Measurements from ENCODE around the gene TMSB10. TPM values are rescaled to one million over a fixed set of nuclear protein-coding genes. Genes with fewer than 3 reads are reported as not detected.
"Not testable (repeated sequence)": the region's sequence is repeated elsewhere in the genome, so short reads cannot be mapped to it uniquely, and the experiment has no call there.

Gene TMSB10
- total RNA-seq, 1 experiment from 2014 or later: 869 TPM

- ChIA-PET POLR2A (no interaction called here), CTCF (interaction anchor here (2.6 kb wide), 1 partner anchor 11 kb away, joined by 16 read pairs; no protein-coding TSS in a partner anchor)
- Mint-ChIP-seq H3K27me3 (ENCODE audit: low read depth) (no peaks in the 10 kb centered on the region), H3K27ac (no peak overlapping the region), H3K9me3 (peaks cover 20% of the 10 kb centered on the region), H3K4me3 (no peak overlapping the region), H3K36me3 (peaks cover 8% of the 10 kb centered on the region), H3K4me1 (no peaks in the 10 kb centered on the region)
- ATAC-seq (no peak), DNase-seq (ENCODE audit: low spot score) (no peak)
- no peak for TF ChIP-seq ATF2 (CRISPR knock-in tag; IDR thresholded peaks at IDR 0.05; ENCODE audit: borderline replicate concordance, low read depth)
These were observed 8.9 kb downstream of the TMSB10 start for GRCh38 chr2:84914334-84914733.

GRCh38 chr2:84915675-84916074 is 10.2 kb downstream of the TMSB10 start:
- H3K4me3 Mint-ChIP-seq; H3K36me3 Mint-ChIP-seq; H3K4me1 Mint-ChIP-seq; ATAC-seq; H3K27ac Mint-ChIP-seq; CTCF ChIA-PET; H3K27me3 Mint-ChIP-seq (ENCODE audit: low read depth); DNase-seq (ENCODE audit: low spot score); POLR2A ChIA-PET; H3K9me3 Mint-ChIP-seq: not testable (repeated sequence)

GRCh38 chr2:84917821-84918220 is 12.4 kb downstream of the TMSB10 start:
- H3K9me3 Mint-ChIP-seq; H3K27me3 Mint-ChIP-seq (ENCODE audit: low read depth); H3K36me3 Mint-ChIP-seq; DNase-seq (ENCODE audit: low spot score); H3K4me3 Mint-ChIP-seq; POLR2A ChIA-PET; H3K4me1 Mint-ChIP-seq; H3K27ac Mint-ChIP-seq; ATAC-seq: not testable (repeated sequence)
- CTCF ChIA-PET: interaction anchor here (0.6 to 1.0 kb wide), 2 partner anchors 8 to 11 kb away, joined by 3 to 11 read pairs; no protein-coding TSS in a partner anchor

GRCh38 chr2:84918430-84918829 is 13.0 kb downstream of the TMSB10 start:
- Mint-ChIP-seq H3K27ac (no peak overlapping the region), H3K27me3 (ENCODE audit: low read depth) (no peaks in the 10 kb centered on the region), H3K4me3 (no peak overlapping the region), H3K9me3 (no peaks in the 10 kb centered on the region), H3K4me1 (no peaks in the 10 kb centered on the region), H3K36me3 (no peaks in the 10 kb centered on the region)
- POLR2A ChIA-PET: no interaction called here
- CTCF ChIA-PET: no interaction called here
- no peak for ATAC-seq
- no peak for DNase-seq (ENCODE audit: low spot score)
- no peak for TF ChIP-seq SP1 (CRISPR knock-in tag; conservative IDR thresholded peaks at IDR 0.05)
- TF ChIP-seq CDX4 (CRISPR knock-in tag; IDR thresholded peaks at IDR 0.05; ENCODE audit: borderline replicate concordance): no peak
- TF ChIP-seq RORB (CRISPR knock-in tag; IDR thresholded peaks at IDR 0.05): no peak
- no peak for TF ChIP-seq ZNF425 (CRISPR knock-in tag; conservative IDR thresholded peaks at IDR 0.05)
- TF ChIP-seq CREM (CRISPR knock-in tag; IDR thresholded peaks at IDR 0.05): no peak
- TF ChIP-seq TEAD1 (CRISPR knock-in tag; IDR thresholded peaks at IDR 0.05): no peak
- TF ChIP-seq CREB1 (CRISPR knock-in tag; IDR thresholded peaks at IDR 0.05): no peak
- TF ChIP-seq USF2 (CRISPR knock-in tag; IDR thresholded peaks at IDR 0.05): no peak
- TF ChIP-seq NFATC4 (CRISPR knock-in tag; IDR thresholded peaks at IDR 0.05): no peak
- TF ChIP-seq E2F1 (CRISPR knock-in tag; IDR thresholded peaks at IDR 0.05): no peak
- no peak for TF ChIP-seq ATF1 (CRISPR knock-in tag; IDR thresholded peaks at IDR 0.05)
- no peak for TF ChIP-seq ZNF396 (CRISPR knock-in tag; IDR thresholded peaks at IDR 0.05; ENCODE audit: borderline replicate concordance)
- no peak for TF ChIP-seq IRF2 (CRISPR knock-in tag; IDR thresholded peaks at IDR 0.05; ENCODE audit: borderline replicate concordance, low read depth)
- TF ChIP-seq FOXJ3 (CRISPR knock-in tag; IDR thresholded peaks at IDR 0.05; ENCODE audit: borderline replicate concordance): no peak
- TF ChIP-seq ZNF138 (CRISPR knock-in tag; conservative IDR thresholded peaks at IDR 0.05): no peak
- no peak for TF ChIP-seq NR3C1 (CRISPR knock-in tag; conservative IDR thresholded peaks at IDR 0.05; ENCODE audit: low read depth)
- no peak for TF ChIP-seq USF1 (CRISPR knock-in tag; IDR thresholded peaks at IDR 0.05)
- TF ChIP-seq E2F5 (CRISPR knock-in tag; IDR thresholded peaks at IDR 0.05): no peak
- TF ChIP-seq TCF7 (CRISPR knock-in tag; IDR thresholded peaks at IDR 0.05; ENCODE audit: low read depth): no peak
